ENCODE measurements around the gene ICE2. TPM values are rescaled to one million over a fixed set of nuclear protein-coding genes. Genes with fewer than 3 reads are reported as not detected.
A peak's percentile ranks its signal among the peaks of the same experiment; 100 is the strongest.

ICE2 gene
- polyA plus RNA-seq, 1 of the 3 experiments (the other 2 are of a cell fraction), result 19.0 TPM

GRCh38 chr15:60399931-60400330 lies 79.0 kb downstream of the ICE2 start:
- Histone ChIP-seq H3K79me2 (ENCODE audit: insufficient read depth) (peaks cover 45% of the 10 kb centered on the region), H3K27me3 (ENCODE audit: insufficient read depth) (no peaks in the 10 kb centered on the region), H3K27ac (ENCODE audit: low read depth in 2 of 2, low read length in 1 of 2) (peak overlapping the region; percentile 62 to 99; a peak in 3 of 4 replicates), H3K4me1 (ENCODE audit: control insufficient read depth in 1 of 2, insufficient read depth in 2 of 2, low read depth in 1 of 2, low read length in 1 of 2) (peaks cover 0 to 51% of the 10 kb centered on the region in 2 experiments; a peak in 3 of 4 replicates), H3K9me3 (no peaks in the 10 kb centered on the region), H4K20me1 (ENCODE audit: insufficient read depth) (peaks cover 21% of the 10 kb centered on the region), H3K9me2 (no peaks in the 10 kb centered on the region), H3F3A (replicated peaks; ENCODE audit: insufficient read depth) (peaks cover 48% of the 10 kb centered on the region), H3K4me2 (peak overlapping the region; percentile 63), H2AFZ (ENCODE audit: low read depth) (no peak overlapping the region), H3K9ac (peak overlapping the region; percentile 45; the same call in 1 of the 2 replicates), H3K36me3 (replicated peaks in 1 of 2; ENCODE audit: control insufficient read depth in 1 of 2, insufficient read depth in 2 of 2, low read length in 1 of 2) (peaks cover 11 to 20% of the 10 kb centered on the region in 2 experiments), H3K4me3 (ENCODE audit: low read depth in 2 of 2, low read length in 1 of 2) (no peak overlapping the region)
- CTCF ChIA-PET, result interaction anchor here (0.9 kb wide), 1 partner anchor 11 kb away, joined by 3 read pairs; no protein-coding TSS in a partner anchor
- no peak for TF ChIP-seq SIN3A (IDR thresholded peaks at IDR 0.05; ENCODE audit: borderline replicate concordance, low read depth, low read length)
- TF ChIP-seq ZBTB33 (IDR thresholded peaks at IDR 0.05; ENCODE audit: borderline replicate concordance, low read depth), result 0 out of 2 replicates have a peak, but pooled peaks have one; percentile 46
- peak in 1 of 2 experiments; percentile 97; a peak in 2 of 4 replicates for TF ChIP-seq EP300 (IDR thresholded peaks at IDR 0.05; ENCODE audit: borderline replicate concordance in 1 of 2, low read depth in 1 of 2, low read length in 1 of 2)
- TF ChIP-seq TCF12 (IDR thresholded peaks at IDR 0.05), result peak; percentile 94
- TF ChIP-seq FOXJ3 (CRISPR knock-in tag; IDR thresholded peaks at IDR 0.05), result no peak
- TF ChIP-seq, protein P1, sequence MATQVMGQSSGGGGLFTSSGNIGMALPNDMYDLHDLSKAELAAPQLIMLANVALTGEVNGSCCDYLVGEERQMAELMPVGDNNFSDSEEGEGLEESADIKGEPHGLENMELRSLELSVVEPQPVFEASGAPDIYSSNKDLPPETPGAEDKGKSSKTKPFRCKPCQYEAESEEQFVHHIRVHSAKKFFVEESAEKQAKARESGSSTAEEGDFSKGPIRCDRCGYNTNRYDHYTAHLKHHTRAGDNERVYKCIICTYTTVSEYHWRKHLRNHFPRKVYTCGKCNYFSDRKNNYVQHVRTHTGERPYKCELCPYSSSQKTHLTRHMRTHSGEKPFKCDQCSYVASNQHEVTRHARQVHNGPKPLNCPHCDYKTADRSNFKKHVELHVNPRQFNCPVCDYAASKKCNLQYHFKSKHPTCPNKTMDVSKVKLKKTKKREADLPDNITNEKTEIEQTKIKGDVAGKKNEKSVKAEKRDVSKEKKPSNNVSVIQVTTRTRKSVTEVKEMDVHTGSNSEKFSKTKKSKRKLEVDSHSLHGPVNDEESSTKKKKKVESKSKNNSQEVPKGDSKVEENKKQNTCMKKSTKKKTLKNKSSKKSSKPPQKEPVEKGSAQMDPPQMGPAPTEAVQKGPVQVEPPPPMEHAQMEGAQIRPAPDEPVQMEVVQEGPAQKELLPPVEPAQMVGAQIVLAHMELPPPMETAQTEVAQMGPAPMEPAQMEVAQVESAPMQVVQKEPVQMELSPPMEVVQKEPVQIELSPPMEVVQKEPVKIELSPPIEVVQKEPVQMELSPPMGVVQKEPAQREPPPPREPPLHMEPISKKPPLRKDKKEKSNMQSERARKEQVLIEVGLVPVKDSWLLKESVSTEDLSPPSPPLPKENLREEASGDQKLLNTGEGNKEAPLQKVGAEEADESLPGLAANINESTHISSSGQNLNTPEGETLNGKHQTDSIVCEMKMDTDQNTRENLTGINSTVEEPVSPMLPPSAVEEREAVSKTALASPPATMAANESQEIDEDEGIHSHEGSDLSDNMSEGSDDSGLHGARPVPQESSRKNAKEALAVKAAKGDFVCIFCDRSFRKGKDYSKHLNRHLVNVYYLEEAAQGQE (IDR thresholded peaks at IDR 0.05; ENCODE audit: low read depth, low read length), result no peak
- no peak for TF ChIP-seq NRF1 (IDR thresholded peaks at IDR 0.05; ENCODE audit: low read depth, low read length)
- peak; percentile 97 for TF ChIP-seq JUND (IDR thresholded peaks at IDR 0.05)
- peak; percentile 69 for TF ChIP-seq FOXM1 (IDR thresholded peaks at IDR 0.05; ENCODE audit: low read depth)
- TF ChIP-seq POLR2AphosphoS5 (IDR thresholded peaks at IDR 0.05; ENCODE audit: low read depth, low read length), result peak; percentile 51; the same call in 1 of the 2 replicates
- TF ChIP-seq MEF2A (IDR thresholded peaks at IDR 0.05; ENCODE audit: borderline replicate concordance, low read depth), result peak; percentile 73; the same call in 1 of the 2 replicates
- TF ChIP-seq TEAD4 (IDR thresholded peaks at IDR 0.05; ENCODE audit: borderline replicate concordance, insufficient read depth), result peak; percentile 95
- TF ChIP-seq PBX3 (IDR thresholded peaks at IDR 0.05), result peak; percentile 82
- TF ChIP-seq FOSL2 (IDR thresholded peaks at IDR 0.05; ENCODE audit: borderline replicate concordance, low read depth), result peak; percentile 86; the same call in 1 of the 2 replicates
- no peak for TF ChIP-seq TAF1 (IDR thresholded peaks at IDR 0.05; ENCODE audit: borderline replicate concordance, low read depth, low read length)
- TF ChIP-seq RXRA (IDR thresholded peaks at IDR 0.05; ENCODE audit: borderline replicate concordance, low read depth), result peak; percentile 73; the same call in 1 of the 2 replicates
- TF ChIP-seq, protein P2, sequence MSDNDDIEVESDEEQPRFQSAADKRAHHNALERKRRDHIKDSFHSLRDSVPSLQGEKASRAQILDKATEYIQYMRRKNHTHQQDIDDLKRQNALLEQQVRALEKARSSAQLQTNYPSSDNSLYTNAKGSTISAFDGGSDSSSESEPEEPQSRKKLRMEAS (IDR thresholded peaks at IDR 0.05; ENCODE audit: low read depth), result peak; percentile 41; the same call in 1 of the 2 replicates
- peak; percentile 74; the same call in 1 of the 2 replicates for TF ChIP-seq NFIC (IDR thresholded peaks at IDR 0.05; ENCODE audit: borderline replicate concordance)
- 16% methylated on average over 1 of the region's 1 CpG for WGBS (ENCODE audit: low lambda C conversion rate)
- DNase-seq, result no peak
- POLR2A ChIA-PET, result no interaction called here
